OCI-LY7 (cell line): Measurements from ENCODE around the gene ACR.

ENCODE experiments used
- CTCF ChIP-seq: fragments of 200-600 bp; sonication (generic); conservative IDR thresholded peaks from 2 replicates; pipeline ENCODE4 v1.5.1; 2014; ENCODE audit warnings: mild to moderate bottlenecking, antibody characterized with exemption, low read length, moderate library complexity, mixed read lengths
- EZH2phosphoT487 ChIP-seq: fragments of 200-600 bp; sonication (generic); IDR thresholded peaks from 2 replicates; pipeline ENCODE4 v1.6.1; 2018; ENCODE audit warnings: low read depth, borderline replicate concordance, mild to moderate bottlenecking, mixed run types, antibody characterized with exemption, low read length, moderate library complexity, mixed read lengths

GRCh38 chr22:50702821-50703725, 34.9 kb upstream of the ACR start:
- TF ChIP-seq CTCF (no peak), EZH2phosphoT487 (no peak)
